GM21528 (cell line): Measurements from ENCODE around the gene UGDH.

ENCODE experiments used
- ATAC-seq: cut with Tn5 transposase; IDR thresholded peaks from one replicate; pipeline ENCODE4 v1.9.1; 2021; ENCODE audit warnings: mild to moderate bottlenecking, moderate library complexity; ENCODE audit not compliant: unreplicated experiment, low FRiP score

The UGDH gene

GRCh38 chr4:39456946-39457763 is 70.1 kb downstream of the UGDH start:
- ATAC-seq, result no peak

GRCh38 chr4:39455486-39455885 is 71.8 kb downstream of the UGDH start:
- ATAC-seq, result no peak

- ATAC-seq, result no peak
These were observed 73.5 kb downstream of the UGDH start for GRCh38 chr4:39453738-39454137.

- no peak for ATAC-seq
These were observed 74.2 kb downstream of the UGDH start for GRCh38 chr4:39452860-39453587.

- no peak for ATAC-seq
These were observed 74.9 kb downstream of the UGDH start for GRCh38 chr4:39452153-39452859.

GRCh38 chr4:39451423-39452023 is 75.7 kb downstream of the UGDH start:
- no peak for ATAC-seq

- ATAC-seq, result no peak
These were observed 76.6 kb downstream of the UGDH start for GRCh38 chr4:39450618-39451017.
